LNCaP clone FGC (cell line): ENCODE measurements around the gene NEDD4L.

Experiments
- DNase-seq: peaks from one replicate; pipeline ENCODE4 v3.0.0-alpha.2; 2011; ENCODE audit warnings: low read depth
- H3K4me3 ChIP-seq: 2 replicates; pipeline ENCODE4 v1.5.1; 2011; ENCODE audit warnings: mild to moderate bottlenecking, low read depth, low read length, control low read depth
- CTCF ChIP-seq: IDR thresholded peaks from 2 replicates; pipeline ENCODE4 v1.5.1; 2012; ENCODE audit warnings: mild to moderate bottlenecking; ENCODE audit not compliant: control insufficient read depth, insufficient read depth; ENCODE audit errors: extremely low read depth

Gene NEDD4L

GRCh38 chr18:58253871-58254270, 209.8 kb downstream of the NEDD4L start:
- H3K4me3 ChIP-seq, result no peak overlapping the region
- TF ChIP-seq CTCF, result no peak
- DNase-seq, result no peak

- no peak for TF ChIP-seq CTCF
- H3K4me3 ChIP-seq, result no peak overlapping the region
- no peak for DNase-seq
Observed at GRCh38 chr18:58254873-58255511, 211.0 kb downstream of the NEDD4L start.

GRCh38 chr18:58255701-58256311, 211.8 kb downstream of the NEDD4L start:
- H3K4me3 ChIP-seq, result no peak overlapping the region
- no peak for TF ChIP-seq CTCF
- DNase-seq, result no peak

- DNase-seq, result no peak
- TF ChIP-seq CTCF, result no peak
- no peak overlapping the region for H3K4me3 ChIP-seq
Observed at GRCh38 chr18:58256316-58257080, 212.5 kb downstream of the NEDD4L start.

GRCh38 chr18:58257461-58257860, 213.4 kb downstream of the NEDD4L start:
- no peak for TF ChIP-seq CTCF
- H3K4me3 ChIP-seq, result no peak overlapping the region
- DNase-seq, result no peak

GRCh38 chr18:58258692-58259342, 214.8 kb downstream of the NEDD4L start:
- no peak for DNase-seq
- H3K4me3 ChIP-seq, result no peak overlapping the region
- no peak for TF ChIP-seq CTCF
